B cell (primary cell): ENCODE data around the gene MSH3. TPM values are rescaled to one million over a fixed set of nuclear protein-coding genes. Genes with fewer than 3 reads are reported as not detected.
A peak's percentile ranks its signal among the peaks of the same experiment; 100 is the strongest.

ENCODE experiments used
- ATAC-seq: fragments of 200-7000 bp; cut with Tn5 transposase; one replicate; pipeline ENCODE4 v1.10.0; 2021; ENCODE audit warnings: low read depth, mild to moderate bottlenecking, moderate number of reproducible peaks, moderate library complexity
- CTCF ChIA-PET: fragments of 350-600 bp; sonication (Branson Sonifier 250); formaldehyde crosslinking; loops from one replicate; lab custom pipeline; 2021; ENCODE audit warnings: antibody characterized with exemption, inconsistent platforms; lab: Charles Lee
- POLR2A ChIA-PET: fragments of 350-600 bp; sonication (Branson Sonifier 250); formaldehyde crosslinking; loops from one replicate; lab custom pipeline; 2021; ENCODE audit warnings: antibody characterized with exemption; lab: Charles Lee
- DNase-seq: peaks from one replicate; pipeline ENCODE4 v3.0.0; 2013
- H2AFZ ChIP-seq: 2 replicates; pipeline ENCODE4 v1.6.1; 2012; ENCODE audit warnings: mild to moderate bottlenecking, low read depth, low read length; ENCODE audit not compliant: insufficient read depth, poor library complexity, severe bottlenecking
- H3K27ac ChIP-seq, 2 donors: 1 replicate in 1 of 2; 2 replicates in 1 of 2; pipeline ENCODE4 v1.5.1; 2012 to 2013; ENCODE audit warnings: low read length in 2 of 2, mild to moderate bottlenecking in 2 of 2, moderate library complexity in 1 of 2
- H3K27me3 ChIP-seq, 4 experiments: fragments of 200-600 bp in 1 of 4; sonication (generic) in 1 of 4; replicated peaks in 1 of 4; 1 replicate in 2 of 4; 2 replicates in 2 of 4; pipeline versions ENCODE4 v1.6.1 to v1.7.0; 2013 to 2016; ENCODE audit warnings: low read length in 3 of 4, mild to moderate bottlenecking in 2 of 4, mixed read lengths in 1 of 4, moderate library complexity in 1 of 4; ENCODE audit not compliant: insufficient read depth in 4 of 4, control insufficient read depth in 3 of 4; ENCODE audit errors: control extremely low read depth in 1 of 4
- H3K36me3 ChIP-seq, 2 experiments: replicated peaks in 1 of 2; 1 replicate in 1 of 2; 2 replicates in 1 of 2; pipeline versions ENCODE4 v1.6.1 to v1.7.1; 2013; ENCODE audit warnings: low read length in 1 of 2; ENCODE audit not compliant: insufficient read depth in 2 of 2, control insufficient read depth in 1 of 2; ENCODE audit errors: control extremely low read depth in 1 of 2, extremely low read depth in 1 of 2
- H3K4me1 ChIP-seq, 2 donors: fragments of 200-600 bp in 1 of 2; sonication (generic) in 1 of 2; 1 replicate in 1 of 2; 2 replicates in 1 of 2; pipeline versions ENCODE4 v1.5.1 to v1.6.1; 2013 to 2017; ENCODE audit warnings: low read length in 2 of 2; ENCODE audit not compliant: control insufficient read depth in 2 of 2, insufficient read depth in 2 of 2
- H3K4me2 ChIP-seq: replicated peaks from 2 replicates; pipeline ENCODE3; 2012; ENCODE audit warnings: mild to moderate bottlenecking, low read depth, low read length; ENCODE audit not compliant: poor library complexity, severe bottlenecking
- H3K4me3 ChIP-seq, 5 experiments: fragments of 200-600 bp in 1 of 5; sonication (generic) in 1 of 5; 1 replicate in 3 of 5; 2 replicates in 2 of 5; pipeline versions ENCODE4 v1.5.1 to v1.7.0; 2011 to 2016; ENCODE audit warnings: low read length in 4 of 5, mild to moderate bottlenecking in 4 of 5, low read depth in 2 of 5, control low read depth in 1 of 5, moderate library complexity in 1 of 5; ENCODE audit not compliant: insufficient read depth in 1 of 5; ENCODE audit errors: control extremely low read depth in 1 of 5, extremely low read depth in 1 of 5
- H3K79me2 ChIP-seq: fragments of 200-600 bp; sonication (generic); one replicate; pipeline ENCODE4 v1.6.0; 2016; ENCODE audit warnings: low read length; ENCODE audit not compliant: control insufficient read depth, insufficient read depth
- H3K9ac ChIP-seq: fragments of 200-600 bp; sonication (generic); 2 replicates; pipeline ENCODE4 v1.6.1; 2017; ENCODE audit warnings: mild to moderate bottlenecking, low read length, moderate library complexity
- H3K9me3 ChIP-seq, 3 donors: one replicate each; pipeline versions ENCODE4 v1.6.1 to v1.7.1; 2013; ENCODE audit warnings: low read length in 2 of 3; ENCODE audit not compliant: control insufficient read depth in 2 of 3, insufficient read depth in 1 of 3; ENCODE audit errors: control extremely low read depth in 1 of 3
- H4K20me1 ChIP-seq: 2 replicates; pipeline ENCODE4 v1.6.0; 2012; ENCODE audit warnings: mild to moderate bottlenecking, low read length; ENCODE audit not compliant: insufficient read depth, control insufficient read depth, poor library complexity, severe bottlenecking
- H3K27ac Mint-ChIP-seq: one replicate; pipeline ENCODE4 v1.8.0; 2021; ENCODE audit warnings: mixed read lengths
- H3K27me3 Mint-ChIP-seq: one replicate; pipeline ENCODE4 v1.8.0; 2021; ENCODE audit warnings: mixed read lengths
- H3K4me1 Mint-ChIP-seq: one replicate; pipeline ENCODE4 v1.8.0; 2021; ENCODE audit warnings: mixed read lengths
- H3K4me3 Mint-ChIP-seq: one replicate; pipeline ENCODE4 v1.8.0; 2021; ENCODE audit warnings: mixed read lengths
- H3K9me3 Mint-ChIP-seq: one replicate; pipeline ENCODE4 v1.8.0; 2022; ENCODE audit warnings: mixed read lengths; ENCODE audit not compliant: insufficient read depth
- EZH2 ChIP-seq: IDR thresholded peaks from 2 replicates; pipeline ENCODE4 v1.6.1; 2012; ENCODE audit warnings: borderline replicate concordance, low read depth, mild to moderate bottlenecking, moderate library complexity, low read length; ENCODE audit not compliant: insufficient read depth, poor library complexity, severe bottlenecking
- WGBS: methylation state at CpG from one replicate; pipeline ENCODE4 v1.1.5; 2013; ENCODE audit warnings: missing lambda C conversion rate; ENCODE audit not compliant: insufficient coverage; 5-methylcytosine and 5-hydroxymethylcytosine counted together
- intact Hi-C: fragments of 100-400 bp; cut with micrococcal nuclease; formaldehyde crosslinking; loops from one replicate; pipeline ENCODE4 v1.10.0; 2022
- polyA plus RNA-seq: library from polyadenylated mRNA; depleted of rRNA; stranded (reverse); fragments of >200 nt; gene quantifications from 2 replicates; pipeline ENCODE4 v1.2.3, GENCODE V29; 2012
- total RNA-seq, 2 donors: library from RNA; stranded (reverse); fragments of 120-200 nt in 1 of 2; gene quantifications; 1 replicate in 1 of 2; 2 replicates in 1 of 2; pipeline versions ENCODE4 v1.2.3 to v1.2.4, GENCODE V29; 2013 to 2022
- TF ChIP-seq, protein P1 (sequence below): fragments of 200-600 bp; IDR thresholded peaks from one replicate; pipeline ENCODE4 v1.8.0; 2022; ENCODE audit warnings: antibody characterized with exemption, mild to moderate bottlenecking

Gene MSH3
- total and polyA plus RNA-seq, 2 donors (not counting 1 experiment from before 2014, with no cell fraction given), result 3.5 to 26.3 TPM

- peaks cover 23% of the 10 kb centered on the region for H3K4me1 Mint-ChIP-seq
Observed at GRCh38 chr5:80655231-80655774, 851 bp downstream of the MSH3 start.

GRCh38 chr5:80656425-80656824 lies 2.0 kb downstream of the MSH3 start:
- Histone ChIP-seq H3K27ac (peak overlapping the region in 1 of 2 donors; percentile 71), H3K9me3 (no peaks in the 10 kb centered on the region), H3K79me2 (peaks cover 41% of the 10 kb centered on the region), H4K20me1 (peaks cover 15% of the 10 kb centered on the region), H3K4me3 (no peak overlapping the region), H3K9ac (no peak overlapping the region), H3K36me3 (peaks cover 4 to 31% of the 10 kb centered on the region in 2 experiments), H3K4me1 (peaks cover 17 to 21% of the 10 kb centered on the region in 2 donors), H2AFZ (no peak overlapping the region), H3K27me3 (no peaks in the 10 kb centered on the region), H3K4me2 (no peak overlapping the region)
- Mint-ChIP-seq H3K27me3 (no peaks in the 10 kb centered on the region), H3K27ac (peak overlapping the region; percentile 46), H3K4me3 (peak overlapping the region; percentile 47), H3K4me1 (peaks cover 23% of the 10 kb centered on the region), H3K9me3 (no peaks in the 10 kb centered on the region)
- DNase-seq (no peak), ATAC-seq (no peak)
- 100% methylated on average over 1 of the region's 1 CpG for WGBS
- intact Hi-C loops, result loop anchor here (5.0 kb wide), 2 partner anchors 664 to 1044 kb away; partner anchors contain the start of genes MTX3 and TENT2
- TF ChIP-seq, protein P1, sequence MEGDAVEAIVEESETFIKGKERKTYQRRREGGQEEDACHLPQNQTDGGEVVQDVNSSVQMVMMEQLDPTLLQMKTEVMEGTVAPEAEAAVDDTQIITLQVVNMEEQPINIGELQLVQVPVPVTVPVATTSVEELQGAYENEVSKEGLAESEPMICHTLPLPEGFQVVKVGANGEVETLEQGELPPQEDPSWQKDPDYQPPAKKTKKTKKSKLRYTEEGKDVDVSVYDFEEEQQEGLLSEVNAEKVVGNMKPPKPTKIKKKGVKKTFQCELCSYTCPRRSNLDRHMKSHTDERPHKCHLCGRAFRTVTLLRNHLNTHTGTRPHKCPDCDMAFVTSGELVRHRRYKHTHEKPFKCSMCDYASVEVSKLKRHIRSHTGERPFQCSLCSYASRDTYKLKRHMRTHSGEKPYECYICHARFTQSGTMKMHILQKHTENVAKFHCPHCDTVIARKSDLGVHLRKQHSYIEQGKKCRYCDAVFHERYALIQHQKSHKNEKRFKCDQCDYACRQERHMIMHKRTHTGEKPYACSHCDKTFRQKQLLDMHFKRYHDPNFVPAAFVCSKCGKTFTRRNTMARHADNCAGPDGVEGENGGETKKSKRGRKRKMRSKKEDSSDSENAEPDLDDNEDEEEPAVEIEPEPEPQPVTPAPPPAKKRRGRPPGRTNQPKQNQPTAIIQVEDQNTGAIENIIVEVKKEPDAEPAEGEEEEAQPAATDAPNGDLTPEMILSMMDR, result no peak
- TF ChIP-seq EZH2, result no peak
- CTCF ChIA-PET, result interaction anchor here (1.0 to 1.8 kb wide), 2 partner anchors 9 to 16 kb away, joined by 3 to 4 read pairs; no protein-coding TSS in a partner anchor
- POLR2A ChIA-PET, result no interaction called here

More at GRCh38 chr5:80655231-80655774, 851 bp downstream of the MSH3 start:
- H3K9me3 ChIP-seq, result no peaks in the 10 kb centered on the region
- H4K20me1 ChIP-seq, result peaks cover 15% of the 10 kb centered on the region
- Mint-ChIP-seq H3K9me3 (no peaks in the 10 kb centered on the region), H3K27ac (peak overlapping the region; percentile 95), H3K27me3 (no peaks in the 10 kb centered on the region), H3K4me3 (peak overlapping the region; percentile 93)
- ChIA-PET CTCF (interaction anchor here (1.8 kb wide), 1 partner anchor 10 kb away, joined by 4 read pairs; no protein-coding TSS in a partner anchor), POLR2A (interaction anchor here (0.7 to 0.8 kb wide), 2 partner anchors 17 to 399 kb away, joined by 4 to 5 read pairs; partner anchors contain the start of gene SERINC5)
- peak overlapping the region; percentile 88 for H3K9ac ChIP-seq
- intact Hi-C loops, result loop anchor here (1.0 to 5.0 kb wide), 3 partner anchors 248 to 1043 kb away; partner anchors contain the start of genes MTX3 and TENT2
- TF ChIP-seq, protein P1, result peak; percentile 2
- TF ChIP-seq EZH2, result no peak
- H3K27ac ChIP-seq, result peak overlapping the region; percentile 68 to 71
- H3K36me3 ChIP-seq, result peaks cover 4 to 24% of the 10 kb centered on the region in 2 experiments
- no peaks in the 10 kb centered on the region for H3K27me3 ChIP-seq
- peaks cover 32% of the 10 kb centered on the region for H3K79me2 ChIP-seq
- 0% methylated on average over 2 of the region's 7 CpGs for WGBS
- peak overlapping the region; percentile 76 for H3K4me2 ChIP-seq
- peak overlapping the region; percentile 59 to 90 (median 74) for H3K4me3 ChIP-seq
- ATAC-seq (no peak), DNase-seq (no peak)
- peaks cover 17 to 21% of the 10 kb centered on the region in 2 donors for H3K4me1 ChIP-seq
- peak overlapping the region; percentile 82 for H2AFZ ChIP-seq
